IPS DF 6.9 (cell line): ENCODE results near the gene SORCS2.

ENCODE experiments used
- DNase-seq: peaks from one replicate; pipeline ENCODE4 v3.0.0-alpha.2; 2013; ENCODE audit warnings: low read depth, low spot score
- H3K27ac ChIP-seq: one replicate; pipeline ENCODE4 v1.5.1; 2013; ENCODE audit warnings: low read length, control low read depth
- H3K27me3 ChIP-seq: 2 replicates; pipeline ENCODE4 v1.6.1; 2013; ENCODE audit warnings: mild to moderate bottlenecking, low read length; ENCODE audit not compliant: control insufficient read depth, insufficient read depth
- H3K36me3 ChIP-seq: 2 replicates; pipeline ENCODE4 v1.6.1; 2013; ENCODE audit warnings: low read length; ENCODE audit not compliant: control insufficient read depth, insufficient read depth
- H3K4me1 ChIP-seq: 2 replicates; pipeline ENCODE4 v1.6.1; 2013; ENCODE audit warnings: low read length; ENCODE audit not compliant: control insufficient read depth, insufficient read depth
- H3K4me3 ChIP-seq: 2 replicates; pipeline ENCODE4 v1.5.1; 2013; ENCODE audit warnings: mild to moderate bottlenecking, low read length
- H3K9me3 ChIP-seq: 2 replicates; pipeline ENCODE4 v1.6.1; 2013; ENCODE audit warnings: low read length, inconsistent platforms; ENCODE audit not compliant: control insufficient read depth, insufficient read depth
- WGBS: extraction: QIAGEN DNeasy Blood & Tissue Kit; methylation state at CpG from one replicate; pipeline ENCODE4 v1.1.7; 2013; ENCODE audit warnings: mixed read lengths, missing lambda C conversion rate; ENCODE audit not compliant: insufficient read length, insufficient coverage; 5-methylcytosine and 5-hydroxymethylcytosine counted together

The SORCS2 gene

DNA sequence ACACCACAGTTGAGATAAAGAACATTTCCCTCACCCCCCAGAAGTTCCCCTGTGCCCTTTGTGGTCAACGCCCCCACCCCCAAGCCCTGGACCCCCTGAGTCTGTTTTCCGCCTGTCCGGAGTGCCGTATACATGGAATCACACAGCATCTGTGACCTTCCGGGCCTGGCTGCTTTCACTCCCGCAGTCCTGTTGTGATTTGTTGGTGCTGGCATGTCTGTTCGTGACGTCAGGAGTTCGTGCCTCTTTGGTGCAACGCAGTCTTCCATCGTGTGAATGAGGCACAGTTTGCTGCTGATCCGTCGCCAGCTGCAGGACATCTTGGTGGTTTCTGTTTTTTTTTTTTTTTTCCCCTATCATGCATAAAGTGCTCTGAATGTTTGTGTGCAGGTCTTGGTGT, 180.3 kb downstream of the SORCS2 start:
- H3K9me3 ChIP-seq: no peaks in the 10 kb centered on the region
- no peak overlapping the region for H3K4me3 ChIP-seq
- no CpG with 5 or more reads among the region's 13 CpGs for WGBS
- H3K4me1 ChIP-seq: no peaks in the 10 kb centered on the region
- no peak overlapping the region for H3K27ac ChIP-seq
- no peaks in the 10 kb centered on the region for H3K27me3 ChIP-seq
- DNase-seq: no peak
- H3K36me3 ChIP-seq: no peaks in the 10 kb centered on the region

DNA sequence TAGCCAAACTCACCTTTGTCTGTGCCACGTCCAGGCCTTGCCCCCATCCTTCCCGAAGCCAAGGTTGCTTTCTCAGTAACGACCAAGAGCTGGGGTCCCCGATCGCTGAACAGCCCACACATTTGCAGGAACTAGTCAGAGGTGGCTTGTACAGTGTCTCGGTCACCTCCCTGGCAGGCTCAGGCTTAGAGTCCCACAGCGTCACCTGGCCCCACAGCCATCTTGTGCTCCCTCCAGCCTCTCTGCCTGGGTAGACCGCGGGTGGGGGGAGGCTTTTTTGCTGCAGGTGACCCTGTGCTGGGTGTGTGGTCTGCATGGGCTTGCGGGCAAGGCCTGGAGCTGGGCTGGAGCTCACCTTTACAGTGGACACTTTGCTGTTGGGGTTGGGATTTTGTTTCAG, 182.2 kb downstream of the SORCS2 start:
- no peaks in the 10 kb centered on the region for H3K27me3 ChIP-seq
- no peaks in the 10 kb centered on the region for H3K9me3 ChIP-seq
- H3K4me3 ChIP-seq: no peak overlapping the region
- H3K36me3 ChIP-seq: no peaks in the 10 kb centered on the region
- no peak for DNase-seq
- no peak overlapping the region for H3K27ac ChIP-seq
- no peaks in the 10 kb centered on the region for H3K4me1 ChIP-seq
- no CpG with 5 or more reads among the region's 10 CpGs for WGBS

DNA sequence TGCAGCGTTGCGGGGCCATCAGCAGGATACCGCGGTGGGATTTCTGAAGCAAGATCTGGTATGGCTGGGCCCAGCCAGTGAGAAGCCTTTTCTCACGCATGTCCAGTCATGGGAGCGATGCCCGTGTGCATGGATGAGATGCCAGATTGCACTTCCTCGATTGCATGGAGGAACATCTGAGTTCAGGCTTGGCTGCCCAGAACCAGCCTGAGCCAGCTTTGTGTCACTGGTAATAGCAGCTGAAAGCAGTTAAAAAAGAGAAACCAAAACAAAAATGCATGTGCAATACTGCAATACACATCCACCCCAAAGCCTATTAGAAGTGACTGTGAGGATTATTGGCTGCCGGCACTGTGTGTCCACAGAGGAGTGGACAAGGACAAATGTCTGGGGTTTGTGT, 183.1 kb downstream of the SORCS2 start:
- Histone ChIP-seq H3K4me3 (no peak overlapping the region), H3K27me3 (no peaks in the 10 kb centered on the region), H3K27ac (no peak overlapping the region), H3K4me1 (no peaks in the 10 kb centered on the region), H3K9me3 (no peaks in the 10 kb centered on the region), H3K36me3 (no peaks in the 10 kb centered on the region)
- DNase-seq: no peak
- no CpG with 5 or more reads among the region's 9 CpGs for WGBS

DNA sequence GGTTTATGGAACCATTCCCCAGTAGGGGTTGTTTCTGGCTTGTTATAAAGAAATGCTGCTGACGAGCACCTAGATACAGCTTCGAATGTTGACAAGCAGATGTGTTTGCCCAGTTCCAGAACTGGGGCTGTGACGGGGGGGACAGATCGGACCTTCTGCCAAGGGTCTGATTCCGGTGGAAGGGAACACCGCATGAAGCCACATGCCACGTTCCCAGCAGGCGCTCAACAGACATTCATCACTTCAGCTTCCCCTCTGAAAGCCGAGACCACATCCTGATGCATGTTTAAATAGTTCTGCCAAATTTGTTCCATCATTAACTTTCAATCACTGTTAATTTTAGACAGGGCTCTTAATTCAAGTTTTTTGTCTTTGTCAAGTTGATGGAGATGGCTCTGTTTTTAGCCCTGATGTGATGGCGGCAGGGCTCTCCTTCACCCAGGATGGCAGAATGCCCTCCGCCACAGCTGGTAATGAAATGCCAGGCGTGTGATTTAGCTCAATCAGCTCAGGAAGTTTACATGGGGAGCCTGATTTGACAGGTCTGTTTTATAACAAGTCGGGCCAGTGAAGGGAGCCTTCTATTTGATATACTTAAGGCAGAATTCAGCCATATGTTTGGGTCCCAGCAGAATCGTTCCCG, 185.0 kb downstream of the SORCS2 start:
- no peaks in the 10 kb centered on the region for H3K4me1 ChIP-seq
- no peak for DNase-seq
- no peaks in the 10 kb centered on the region for H3K36me3 ChIP-seq
- H3K27me3 ChIP-seq: no peaks in the 10 kb centered on the region
- H3K4me3 ChIP-seq: no peak overlapping the region
- H3K9me3 ChIP-seq: no peaks in the 10 kb centered on the region
- H3K27ac ChIP-seq: no peak overlapping the region
- WGBS: no CpG with 5 or more reads among the region's 15 CpGs

DNA sequence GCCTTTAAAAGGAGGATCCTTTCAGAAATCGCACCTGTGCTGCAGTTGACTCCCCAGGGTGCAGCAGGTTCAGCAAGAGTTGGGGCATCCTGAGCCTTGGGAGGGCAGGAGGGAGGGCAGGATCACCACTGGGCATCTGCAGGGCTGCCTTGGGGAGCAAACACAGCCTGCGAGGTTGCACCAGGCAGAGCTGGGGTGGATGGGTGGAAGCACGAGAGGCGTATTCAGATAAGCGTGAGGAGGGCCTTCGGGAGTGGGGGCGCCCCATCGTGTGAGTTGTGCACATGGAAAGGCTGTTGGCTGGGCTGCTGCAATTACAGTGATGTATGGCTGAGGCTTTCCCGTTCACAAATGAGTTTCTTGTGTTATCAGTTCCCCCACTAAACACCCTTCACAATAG, 186.8 kb downstream of the SORCS2 start:
- Histone ChIP-seq H3K4me1 (no peaks in the 10 kb centered on the region), H3K27me3 (no peaks in the 10 kb centered on the region), H3K9me3 (no peaks in the 10 kb centered on the region), H3K27ac (no peak overlapping the region), H3K4me3 (no peak overlapping the region), H3K36me3 (no peaks in the 10 kb centered on the region)
- DNase-seq: no peak
- WGBS: no CpG with 5 or more reads among the region's 9 CpGs

DNA sequence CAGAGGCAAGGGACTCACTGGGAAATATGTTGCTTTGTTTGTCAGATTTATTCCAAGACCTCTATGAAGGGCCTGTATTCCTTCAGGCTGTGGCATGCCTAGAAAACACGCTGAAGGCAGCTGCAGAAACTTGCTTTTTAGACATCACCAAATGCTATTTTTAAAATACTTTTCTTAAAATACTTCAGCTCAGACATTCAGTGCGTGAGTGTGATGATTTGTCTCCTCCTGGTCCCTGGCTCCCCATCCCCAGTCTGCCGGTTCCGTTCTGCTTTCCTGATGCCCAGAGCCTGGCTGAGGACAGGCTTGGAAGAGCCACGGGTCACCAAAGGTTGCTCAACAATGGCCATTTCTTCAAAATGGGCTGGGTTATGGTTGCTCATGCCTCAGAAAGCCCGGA, 187.4 kb downstream of the SORCS2 start:
- no CpG with 5 or more reads among the region's 6 CpGs for WGBS
- no peaks in the 10 kb centered on the region for H3K4me1 ChIP-seq
- no peaks in the 10 kb centered on the region for H3K36me3 ChIP-seq
- no peaks in the 10 kb centered on the region for H3K9me3 ChIP-seq
- no peak overlapping the region for H3K27ac ChIP-seq
- H3K27me3 ChIP-seq: no peaks in the 10 kb centered on the region
- no peak overlapping the region for H3K4me3 ChIP-seq
- no peak for DNase-seq

DNA sequence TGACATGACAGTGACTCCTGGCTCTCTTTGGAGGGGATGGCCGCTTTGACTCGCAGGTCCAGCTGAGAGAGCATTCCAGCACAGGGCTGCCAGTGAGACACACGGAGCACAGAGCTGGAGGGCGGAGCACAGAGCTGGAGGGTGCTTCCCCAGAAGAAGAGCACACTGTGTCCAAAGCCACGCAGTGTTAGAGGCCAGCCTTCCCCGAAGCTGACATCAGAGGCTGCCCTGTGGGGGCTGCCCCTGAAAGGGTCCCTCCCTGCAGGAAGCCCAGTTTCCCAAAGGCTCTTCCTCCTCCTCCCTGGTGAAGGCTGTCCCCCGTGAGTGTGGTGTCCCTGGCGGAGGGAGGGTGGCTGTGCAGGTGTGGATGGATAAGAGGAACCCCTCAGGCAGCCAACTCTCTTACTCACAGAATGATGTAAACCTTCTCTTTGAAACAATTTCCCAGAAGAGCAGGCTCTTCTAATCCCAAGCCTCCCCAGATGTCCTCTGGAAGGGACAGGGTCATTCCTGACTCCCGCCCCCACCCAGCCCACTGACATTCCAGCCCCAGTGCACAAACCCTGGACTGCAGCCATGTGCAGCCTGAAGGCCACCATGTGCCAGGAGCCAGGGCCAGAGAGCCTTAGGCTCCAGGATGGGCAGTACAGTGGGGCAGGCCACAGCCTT, 189.0 kb downstream of the SORCS2 start:
- Histone ChIP-seq H3K4me1 (no peaks in the 10 kb centered on the region), H3K36me3 (no peaks in the 10 kb centered on the region), H3K4me3 (no peak overlapping the region), H3K9me3 (no peaks in the 10 kb centered on the region), H3K27me3 (no peaks in the 10 kb centered on the region), H3K27ac (no peak overlapping the region)
- WGBS: no CpG with 5 or more reads among the region's 9 CpGs
- DNase-seq: no peak

DNA sequence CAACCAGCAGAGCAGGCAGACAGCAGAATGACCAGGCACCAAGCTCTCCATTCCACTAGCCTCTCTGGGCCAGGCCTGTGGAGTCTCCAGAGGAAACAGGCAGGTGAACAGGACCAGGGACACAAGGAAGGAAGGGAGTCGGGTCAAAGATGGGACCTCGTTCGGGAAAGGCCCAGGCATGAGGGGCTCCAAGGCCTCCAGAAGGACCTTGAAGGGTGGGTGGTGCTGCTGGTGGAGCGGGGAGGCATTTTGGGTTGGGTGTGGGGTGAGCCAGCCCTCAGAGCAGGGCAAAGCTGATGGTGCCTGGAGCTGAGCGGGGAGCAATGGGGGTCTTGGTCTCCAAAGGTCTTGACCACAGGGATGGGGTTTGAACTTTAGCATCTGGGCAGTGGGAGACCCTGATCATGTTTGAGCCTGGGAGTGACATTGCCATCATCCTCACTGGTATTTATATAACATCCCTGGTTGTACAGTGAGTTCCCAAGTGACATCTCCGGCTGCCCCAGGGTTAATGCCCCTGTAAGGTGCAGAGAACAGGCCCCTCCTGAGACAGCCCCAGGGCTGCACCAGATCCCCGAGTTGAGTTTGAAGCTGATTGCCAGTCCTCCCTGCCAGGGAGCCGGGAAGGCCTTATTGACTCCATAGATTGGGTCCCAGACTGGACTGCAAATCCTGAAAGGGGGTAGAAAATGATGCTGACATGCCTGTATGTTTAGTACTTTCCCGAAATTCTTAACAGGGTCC, 189.7 kb downstream of the SORCS2 start:
- DNase-seq: no peak
- WGBS: no CpG with 5 or more reads among the region's 9 CpGs
- no peaks in the 10 kb centered on the region for H3K9me3 ChIP-seq
- no peaks in the 10 kb centered on the region for H3K4me1 ChIP-seq
- no peaks in the 10 kb centered on the region for H3K27me3 ChIP-seq
- no peaks in the 10 kb centered on the region for H3K36me3 ChIP-seq
- no peak overlapping the region for H3K4me3 ChIP-seq
- H3K27ac ChIP-seq: no peak overlapping the region

DNA sequence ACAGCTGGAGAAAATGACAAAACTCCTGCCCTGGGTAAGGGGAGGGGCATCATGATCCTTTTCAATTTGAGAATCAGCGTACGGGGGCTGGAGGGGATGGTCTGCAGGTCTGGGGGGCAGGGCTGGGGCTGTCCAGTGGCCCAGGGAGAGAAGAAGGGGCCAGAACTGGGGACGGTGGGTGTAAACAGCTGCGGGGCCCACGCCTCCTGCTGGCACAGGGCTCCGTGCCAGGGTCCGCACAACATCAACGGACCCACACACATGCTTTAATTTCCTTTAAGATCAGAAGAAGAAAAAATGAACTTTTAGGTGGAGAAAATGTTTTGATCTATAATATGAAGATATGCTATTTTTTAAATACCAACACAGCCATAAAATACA, 190.3 kb downstream of the SORCS2 start:
- WGBS: no CpG with 5 or more reads among the region's 8 CpGs
- H3K27ac ChIP-seq: no peak overlapping the region
- H3K9me3 ChIP-seq: no peaks in the 10 kb centered on the region
- H3K4me1 ChIP-seq: no peaks in the 10 kb centered on the region
- H3K36me3 ChIP-seq: no peaks in the 10 kb centered on the region
- DNase-seq: no peak
- H3K4me3 ChIP-seq: no peak overlapping the region
- no peaks in the 10 kb centered on the region for H3K27me3 ChIP-seq

DNA sequence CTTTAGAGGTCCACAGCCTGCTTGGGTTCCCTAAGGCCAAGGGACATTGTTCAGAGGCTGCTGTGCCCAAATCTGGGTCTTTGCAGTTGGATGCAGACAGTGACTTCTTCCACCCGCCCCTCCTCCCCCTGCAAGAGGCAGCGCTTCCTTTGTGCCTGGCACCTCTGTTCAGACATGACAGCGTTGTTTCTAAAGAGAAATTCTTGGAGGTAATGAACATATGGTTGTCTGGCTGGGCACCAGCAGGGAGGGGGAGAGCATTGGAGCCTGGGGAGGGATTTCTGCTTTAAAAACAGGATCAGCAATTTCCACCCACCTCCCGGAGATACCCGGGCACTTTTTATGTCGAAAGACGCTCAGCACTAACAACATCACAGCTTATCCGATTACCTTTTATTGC, 190.9 kb downstream of the SORCS2 start:
- H3K36me3 ChIP-seq: no peaks in the 10 kb centered on the region
- H3K27ac ChIP-seq: no peak overlapping the region
- WGBS: no CpG with 5 or more reads among the region's 8 CpGs
- H3K4me3 ChIP-seq: no peak overlapping the region
- no peaks in the 10 kb centered on the region for H3K4me1 ChIP-seq
- H3K27me3 ChIP-seq: no peaks in the 10 kb centered on the region
- DNase-seq: no peak
- no peaks in the 10 kb centered on the region for H3K9me3 ChIP-seq
